22Rv1 (cell line): ENCODE measurements around the gene IFT122.

Experiments
- CTCF ChIP-seq: fragments of 450-650 bp; IDR thresholded peaks from 2 replicates; pipeline ENCODE4 v1.5.1; 2017; ENCODE audit warnings: mild to moderate bottlenecking
- ZFX ChIP-seq: fragments of 450-650 bp; IDR thresholded peaks from 2 replicates; pipeline ENCODE4 v1.6.1; 2017; ENCODE audit warnings: antibody characterized with exemption, borderline replicate concordance

DNA sequence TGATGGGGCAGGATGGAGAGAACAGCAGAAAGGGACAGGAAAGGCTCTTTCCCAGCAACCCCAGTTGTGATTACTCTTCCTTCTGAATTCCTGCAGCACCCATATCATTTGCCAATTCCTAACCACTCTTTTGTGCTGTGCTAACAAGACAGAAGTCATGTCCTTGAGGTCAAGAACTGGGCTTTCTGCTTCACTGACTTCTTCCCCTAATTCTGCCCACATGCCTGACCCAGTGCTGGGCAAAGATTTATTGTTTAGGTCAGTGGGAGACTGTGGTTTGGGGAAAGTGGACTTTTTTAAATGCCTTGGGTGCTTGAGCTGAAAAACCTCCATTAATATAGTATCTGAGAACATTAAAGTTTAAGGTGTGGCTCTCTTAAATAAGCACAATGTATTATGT lies 7.4 kb upstream of the IFT122 start:
- TF ChIP-seq CTCF (no peak), ZFX (no peak)
